ENCODE measurements around the gene ARPC5. TPM values are rescaled to one million over a fixed set of nuclear protein-coding genes. Genes with fewer than 3 reads are reported as not detected.

Gene ARPC5
- total and polyA plus RNA-seq, 10 of the 15 experiments (the other 5 are each of a cell fraction or from before 2014, with no cell fraction given) = 238 to 784 (median 309) TPM

- POLR2A ChIA-PET = interaction anchor here (0.5 to 3.8 kb wide), 4 partner anchors 10 to 1149 kb away, joined by 3 to 21 read pairs (median 6); partner anchors contain the start of gene ARPC5
- FAIRE-seq = no peak
- H3K9me3 ChIP-seq (replicated peaks; ENCODE audit: control insufficient read depth, insufficient read depth, low read length) = no peaks in the 10 kb centered on the region
- no peak for TF ChIP-seq CUX1 (IDR thresholded peaks at IDR 0.05; ENCODE audit: insufficient replicate concordance, low read depth, low read length)
- TF ChIP-seq E2F4 (IDR thresholded peaks at IDR 0.05; ENCODE audit: low read depth, low read length) = no peak
- no peak for TF ChIP-seq SRF (IDR thresholded peaks at IDR 0.05; ENCODE audit: low read depth in 2 of 2, low read length in 2 of 2)
- no peak for TF ChIP-seq SMARCA5 (IDR thresholded peaks at IDR 0.05)
- TF ChIP-seq POLR2AphosphoS5 (IDR thresholded peaks at IDR 0.05; ENCODE audit: low read length) = no peak
- no peak for TF ChIP-seq TCF7 (IDR thresholded peaks at IDR 0.05; ENCODE audit: borderline replicate concordance)
- no peak for TF ChIP-seq BRCA1 (IDR thresholded peaks at IDR 0.05; ENCODE audit: low read depth, low read length)
- TF ChIP-seq POU2F2 (IDR thresholded peaks at IDR 0.05; ENCODE audit: borderline replicate concordance, low read depth, low read length) = no peak
- no peak for TF ChIP-seq JUNB (IDR thresholded peaks at IDR 0.05)
- no peak for TF ChIP-seq ZBED1 (IDR thresholded peaks at IDR 0.05; ENCODE audit: borderline replicate concordance)
- no peak for TF ChIP-seq NFIC (IDR thresholded peaks at IDR 0.05; ENCODE audit: low read depth, low read length)
- no peak for TF ChIP-seq ZBTB11 (CRISPR knock-in tag; IDR thresholded peaks at IDR 0.05)
- no peak for TF ChIP-seq BMI1 (IDR thresholded peaks at IDR 0.05; ENCODE audit: borderline replicate concordance)
Observed at GRCh38 chr1:183648042-183648441, 12.5 kb upstream of the ARPC5 start.

More at GRCh38 chr1:183648042-183648441, 12.5 kb upstream of the ARPC5 start:
- intact Hi-C loops (cut with micrococcal nuclease; ENCODE audit: unreplicated experiment) = no loop called here
- no TSS peak for BruUV-seq (replicated peaks)
- Histone ChIP-seq H3K9ac (ENCODE audit: control insufficient read depth, insufficient read depth, low read length) (no peak overlapping the region), H3K4me1 (ENCODE audit: control insufficient read depth, insufficient read depth, low read length) (peaks cover 14% of the 10 kb centered on the region), H3K79me2 (ENCODE audit: control insufficient read depth, insufficient read depth, low read length) (no peaks in the 10 kb centered on the region), H3K27me3 (replicated peaks in 1 of 2; ENCODE audit: control insufficient read depth in 2 of 2, insufficient read depth in 2 of 2, low read length in 1 of 2) (no peaks in the 10 kb centered on the region), H3K4me3 (no peak overlapping the region), H4K20me1 (ENCODE audit: control insufficient read depth, insufficient read depth) (no peaks in the 10 kb centered on the region), H3K36me3 (ENCODE audit: control insufficient read depth in 2 of 2, insufficient read depth in 2 of 2, low read length in 1 of 2) (no peaks in the 10 kb centered on the region; a peak in 1 of 4 replicates), H3K27ac (ENCODE audit: control insufficient read depth, insufficient read depth) (no peak overlapping the region), H2AFZ (ENCODE audit: control insufficient read depth, low read depth, low read length) (no peak overlapping the region), H3K4me2 (ENCODE audit: control insufficient read depth, insufficient read depth) (no peak overlapping the region)
- in situ Hi-C loops (cut with MboI) = no loop called here
- no peak for ATAC-seq
- ChIA-PET CTCF (interaction anchor here (1.7 to 6.8 kb wide), 4 partner anchors 7 to 268 kb away, joined by 4 to 37 read pairs (median 18); no protein-coding TSS in a partner anchor), SMC1A (ENCODE audit: uncharacterized antibody, unreplicated experiment) (interaction anchor here (0.9 to 4.0 kb wide), 9 partner anchors 10 to 269 kb away, joined by 3 to 25 read pairs (median 4); no protein-coding TSS in a partner anchor), RAD21 (ENCODE audit: unreplicated experiment) (interaction anchor here (1.1 to 2.2 kb wide), 5 partner anchors 14 to 267 kb away, joined by 3 to 11 read pairs (median 7); no protein-coding TSS in a partner anchor)
- WGBS (ENCODE audit: insufficient coverage, insufficient replicate concordance, low lambda C conversion rate, missing lambda C conversion rate) = 81% methylated on average over 8 of the region's 8 CpGs
- DNase-seq (ENCODE audit: low read depth, low spot score) = no peak

Data from GM12878 (cell line).